ENCODE results near the gene ILF2.
"Not testable (repeated sequence)": the region's sequence is repeated elsewhere in the genome, so short reads cannot be mapped to it uniquely, and the experiment has no call there.

Gene ILF2

GRCh38 chr1:153670859-153671627, at the start of gene ILF2:
Gene ILF2, minus strand, starts transcription at chr1:153670993. Its CDS starts 71 bp downstream, at chr1:153670922.
- peak; percentile 97 for DNase-seq

GRCh38 chr1:153717330-153717729, 46.5 kb upstream of the ILF2 start:
- no peak for DNase-seq

- not testable (repeated sequence) for DNase-seq
Observed at GRCh38 chr1:153716211-153716610, 45.4 kb upstream of the ILF2 start.

- no peak for DNase-seq
Observed at GRCh38 chr1:153711026-153711425, 40.2 kb upstream of the ILF2 start.

GRCh38 chr1:153705484-153705883, 34.7 kb upstream of the ILF2 start:
- DNase-seq, result no peak

- no peak for DNase-seq
Observed at GRCh38 chr1:153699768-153700167, 29.0 kb upstream of the ILF2 start.

- DNase-seq, result no peak
Observed at GRCh38 chr1:153698923-153699714, 28.3 kb upstream of the ILF2 start.

- DNase-seq, result no peak
Observed at GRCh38 chr1:153698020-153698922, 27.5 kb upstream of the ILF2 start.

DNA sequence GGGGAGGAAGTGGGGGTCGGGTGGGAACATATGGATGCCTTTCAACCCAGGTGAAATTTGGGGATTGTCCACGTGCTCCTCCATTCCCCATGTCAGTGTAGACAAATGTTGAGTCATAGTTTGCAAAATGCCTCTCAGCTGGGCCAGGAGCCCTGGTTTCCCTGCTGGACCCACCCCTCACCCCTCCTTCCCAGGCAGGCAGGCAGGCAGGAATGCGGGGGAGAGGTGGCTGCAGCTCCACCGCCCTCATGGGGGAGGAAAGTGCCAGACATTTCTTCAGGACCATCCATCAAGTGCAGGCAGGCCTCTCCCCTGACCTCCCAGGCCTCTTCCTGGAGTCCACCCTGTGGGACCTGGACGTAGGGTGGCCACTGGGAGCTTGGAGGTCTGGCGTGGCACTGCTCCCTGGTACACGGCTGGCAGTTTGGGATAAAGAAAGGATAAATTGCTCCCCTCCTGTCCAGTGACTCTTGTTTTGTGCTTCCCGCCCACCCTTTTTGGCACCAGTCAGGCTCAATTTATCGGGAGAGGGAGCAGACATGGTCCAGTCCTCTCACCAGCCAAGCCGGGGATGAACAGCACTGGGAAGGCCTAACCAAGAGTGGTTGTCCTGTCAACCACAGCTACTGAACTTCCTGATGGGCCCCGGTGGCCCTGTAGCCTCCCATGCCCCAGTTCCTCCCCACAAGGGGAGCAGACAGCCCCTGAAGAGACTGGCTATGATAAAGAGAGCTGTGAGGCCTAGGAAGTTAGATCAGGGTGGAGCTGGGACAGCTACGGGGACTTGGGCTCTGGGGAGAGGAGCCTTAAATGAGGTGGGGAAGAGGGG, 26.6 kb upstream of the ILF2 start:
- no peak for DNase-seq

DNA sequence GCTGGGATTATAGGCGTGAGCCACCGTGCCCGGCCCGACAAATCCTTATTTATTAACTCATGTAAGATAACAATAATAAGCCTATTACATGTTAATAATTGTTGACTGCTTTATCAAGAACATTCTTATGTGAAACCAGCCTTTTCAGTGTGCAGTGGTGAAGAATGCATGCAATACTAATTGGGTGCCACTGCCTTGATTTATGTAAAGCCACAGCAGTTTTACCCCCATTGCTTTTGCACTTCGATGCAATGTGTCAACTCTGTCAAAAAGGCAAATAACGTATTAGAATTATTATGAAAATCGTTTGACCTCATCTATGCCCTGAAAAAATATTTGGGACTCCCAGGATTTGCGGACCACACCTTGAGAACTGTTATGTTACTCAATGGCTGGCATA, 25.9 kb upstream of the ILF2 start:
- DNase-seq, result no peak

- DNase-seq, result no peak
Observed at GRCh38 chr1:153693466-153693865, 22.7 kb upstream of the ILF2 start.

DNA sequence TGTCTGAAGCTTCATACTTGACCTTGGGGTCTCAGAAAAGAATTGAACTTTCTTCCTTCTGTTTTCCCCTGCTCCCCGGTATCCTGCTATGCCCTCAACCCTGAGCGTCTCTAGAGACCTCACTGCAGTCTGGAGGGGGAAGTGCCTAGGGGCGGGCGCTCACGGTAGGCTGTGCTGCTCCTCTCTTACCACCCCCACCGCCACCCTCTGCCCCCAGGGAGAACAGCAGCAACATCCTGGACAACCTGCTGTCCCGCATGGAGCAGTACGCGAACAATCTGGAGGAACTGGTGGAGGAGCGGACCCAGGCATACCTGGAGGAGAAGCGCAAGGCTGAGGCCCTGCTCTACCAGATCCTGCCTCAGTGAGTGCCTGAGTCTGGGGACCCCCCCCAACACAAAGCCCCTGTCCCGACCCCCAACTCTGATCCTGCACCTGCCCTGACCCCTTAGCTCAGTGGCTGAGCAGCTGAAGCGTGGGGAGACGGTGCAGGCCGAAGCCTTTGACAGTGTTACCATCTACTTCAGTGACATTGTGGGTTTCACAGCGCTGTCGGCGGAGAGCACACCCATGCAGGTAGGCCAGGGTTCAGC, 18.0 kb upstream of the ILF2 start:
- no peak for DNase-seq

DNA sequence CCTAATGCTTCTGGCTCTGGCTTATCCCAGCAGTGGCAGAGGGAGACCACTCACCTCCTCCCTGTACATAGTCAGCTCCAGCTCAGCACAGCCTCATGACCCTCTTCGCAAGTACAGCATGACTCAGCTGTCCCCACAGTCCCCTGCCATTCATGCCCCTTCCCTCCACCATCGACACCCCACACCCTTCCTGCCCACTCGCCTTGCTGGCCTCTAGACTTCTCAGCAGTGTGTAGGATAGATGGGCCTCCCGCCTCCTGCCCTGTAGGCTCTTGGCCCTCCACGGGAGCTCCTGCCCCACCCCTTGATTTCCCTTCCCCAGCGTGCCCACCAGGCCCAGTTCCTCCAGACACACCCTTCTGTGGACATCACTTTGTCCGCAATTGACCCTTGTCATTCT, 17.5 kb upstream of the ILF2 start:
- no peak for DNase-seq

- DNase-seq, result no peak
Observed at GRCh38 chr1:153687346-153688125, 16.7 kb upstream of the ILF2 start.

DNA sequence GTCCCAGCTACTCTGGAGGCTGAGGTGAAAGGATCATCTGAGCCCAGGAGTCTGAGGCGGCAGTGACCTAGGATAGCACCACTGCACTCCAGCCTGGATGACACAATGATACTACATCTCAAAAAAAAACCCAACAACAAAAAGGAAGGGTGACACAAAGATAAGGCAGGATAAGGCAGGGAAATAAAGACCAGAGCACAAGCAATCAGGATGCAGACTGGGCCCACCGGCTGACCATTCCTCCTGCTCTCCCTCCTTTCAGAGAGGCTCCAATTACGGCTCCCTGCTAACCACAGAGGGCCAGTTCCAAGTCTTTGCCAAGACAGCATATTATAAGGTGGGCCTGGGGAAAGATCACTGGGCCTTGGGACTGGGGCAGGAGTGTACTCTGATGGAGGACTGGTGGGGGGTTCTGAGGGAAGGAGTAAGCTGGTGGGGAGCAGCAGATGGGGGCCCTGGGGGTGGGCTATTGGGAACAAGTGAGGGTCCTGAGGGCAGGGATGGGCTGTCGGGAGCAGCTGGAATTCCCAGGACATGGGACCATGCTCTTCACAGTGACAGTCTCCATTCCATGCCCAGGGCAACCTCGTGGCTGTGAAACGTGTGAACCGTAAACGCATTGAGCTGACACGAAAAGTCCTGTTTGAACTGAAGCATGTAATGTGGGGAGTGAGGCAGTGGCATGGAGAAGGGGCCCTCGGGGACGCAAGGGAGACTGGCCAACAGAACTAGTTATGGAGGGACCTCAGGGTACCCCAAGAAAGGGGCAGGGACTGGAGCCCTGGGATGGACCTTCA, 14.9 kb upstream of the ILF2 start:
- no peak for DNase-seq

DNA sequence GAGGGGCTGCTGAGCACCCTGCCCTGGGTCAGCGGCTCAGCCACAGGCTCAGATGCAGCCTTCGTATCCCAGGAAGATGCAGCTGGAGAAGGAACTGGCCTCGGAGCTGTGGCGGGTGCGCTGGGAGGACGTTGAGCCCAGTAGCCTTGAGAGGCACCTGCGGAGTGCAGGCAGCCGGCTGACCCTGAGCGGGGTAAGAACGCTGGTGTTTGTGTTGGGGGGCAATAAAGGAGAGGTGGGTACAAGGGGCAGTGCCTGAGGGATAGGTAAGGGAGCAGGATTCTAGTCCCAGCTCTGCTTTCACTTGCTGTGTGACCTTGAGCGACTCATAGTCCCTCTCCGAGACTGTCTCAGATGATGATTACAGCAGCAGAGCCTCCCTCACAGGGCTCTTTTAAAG, 14.1 kb upstream of the ILF2 start:
- no peak for DNase-seq

DNA sequence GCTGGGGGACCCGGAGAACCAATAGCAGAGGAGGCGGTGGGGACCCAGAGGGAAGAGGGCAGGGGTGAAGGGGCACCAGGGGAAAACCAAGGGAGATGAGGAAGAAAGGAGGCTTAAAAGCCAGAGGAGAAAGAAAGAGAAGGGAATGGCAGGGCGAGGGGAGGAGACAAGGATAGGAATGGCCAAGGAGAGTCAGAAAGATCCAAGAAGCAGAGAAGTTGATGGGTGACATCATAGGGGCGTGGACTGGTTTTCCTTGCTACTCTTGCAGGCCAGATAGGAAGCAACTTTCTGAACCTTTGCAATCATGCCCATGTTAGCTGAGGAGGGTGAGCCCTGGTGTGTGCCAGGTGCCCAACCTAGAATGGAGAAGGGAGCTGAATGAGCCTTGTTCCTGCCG, 13.1 kb upstream of the ILF2 start:
- DNase-seq, result no peak

DNA sequence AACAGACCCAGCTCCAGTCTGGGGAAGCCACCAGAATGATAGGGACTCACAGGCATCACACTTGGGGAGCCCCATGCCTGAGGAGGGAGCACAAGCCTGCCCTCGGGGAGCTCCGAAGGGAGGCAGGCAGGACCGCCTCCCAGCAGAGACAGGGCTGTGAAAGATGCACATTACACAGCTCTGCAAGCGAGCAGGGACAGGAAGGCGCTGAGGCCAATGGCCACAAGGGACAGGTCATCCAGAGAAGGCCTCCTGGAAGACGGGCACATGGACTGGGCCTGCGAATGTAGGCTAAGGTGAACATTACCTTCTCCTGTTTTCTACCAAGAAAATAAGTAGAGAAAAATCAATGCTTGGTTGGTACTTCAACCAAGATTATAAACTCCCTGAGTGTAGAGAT, 11.9 kb upstream of the ILF2 start:
- DNase-seq, result no peak

DNA sequence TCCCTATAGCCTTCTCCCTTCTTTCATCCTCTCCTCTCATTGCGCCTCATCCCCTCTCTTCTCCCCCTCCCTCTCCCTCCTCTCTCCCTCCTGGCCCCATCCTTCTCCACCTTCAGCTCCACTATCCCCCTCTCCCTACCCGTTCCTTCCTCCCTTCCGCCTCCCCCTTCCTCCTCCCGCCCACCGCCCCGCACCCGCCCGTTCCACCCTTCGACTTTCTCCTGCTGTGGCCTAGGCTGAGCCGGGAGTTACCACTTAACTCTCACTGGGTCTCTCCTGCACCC, 9.3 kb upstream of the ILF2 start:
- DNase-seq, result no peak

GRCh38 chr1:153679337-153680119, 8.7 kb upstream of the ILF2 start:
- peak; percentile 33 for DNase-seq
